ENCODE data around the gene LAMB1. TPM values are rescaled to one million over a fixed set of nuclear protein-coding genes. Genes with fewer than 3 reads are reported as not detected.
A peak's percentile ranks its signal among the peaks of the same experiment; 100 is the strongest.

The LAMB1 gene
- total RNA-seq, 1 donor = 332 TPM

DNA sequence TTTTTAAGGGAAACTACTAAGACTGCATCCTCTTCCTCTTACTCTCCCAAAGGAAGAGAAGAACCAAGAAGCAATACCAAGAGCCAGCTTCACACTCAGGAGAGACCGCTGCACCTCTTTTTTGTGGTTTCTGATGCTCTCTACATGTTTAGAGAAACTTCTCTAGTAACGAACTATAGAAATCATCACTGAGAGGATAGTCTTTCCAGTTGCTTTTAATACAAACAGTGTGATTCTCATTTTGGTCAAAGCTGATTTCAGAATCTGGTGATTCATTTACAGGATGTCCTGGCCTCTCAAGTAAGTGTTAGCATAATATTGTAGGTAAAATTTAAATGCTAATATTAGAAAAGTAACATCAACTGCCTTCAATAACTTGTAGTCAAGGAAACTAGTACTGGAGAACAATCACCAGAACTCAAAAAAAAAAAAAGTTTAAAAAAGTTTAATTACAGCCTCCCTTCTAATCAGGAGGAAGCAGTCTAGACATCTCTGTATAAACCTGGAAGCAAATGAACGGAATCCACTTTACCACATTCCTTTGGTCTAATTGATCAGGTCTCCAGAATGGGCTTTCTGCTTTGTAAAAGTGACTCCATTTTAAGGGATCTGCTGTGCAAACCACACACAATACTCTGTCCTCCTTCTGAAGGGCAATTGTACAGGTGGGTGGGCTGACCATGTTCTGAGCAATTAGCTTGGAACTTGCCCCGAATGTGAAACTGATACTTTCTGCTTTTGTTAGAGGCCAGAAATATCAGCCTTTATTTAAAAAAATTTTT, 3.0 kb downstream of the LAMB1 start:
- TF ChIP-seq CTCF (IDR thresholded peaks at IDR 0.05; ENCODE audit: insufficient read depth, low read length) = no peak
- peak overlapping the region; percentile 48 for H3K4me3 ChIP-seq (ENCODE audit: low read depth, low read length)
- peak; percentile 21 for DNase-seq (ENCODE audit: low read depth)

GRCh38 chr7:107998660-107999480, 4.1 kb downstream of the LAMB1 start:
- peak overlapping the region; percentile 40 for H3K4me3 ChIP-seq (ENCODE audit: low read depth, low read length)

DNA sequence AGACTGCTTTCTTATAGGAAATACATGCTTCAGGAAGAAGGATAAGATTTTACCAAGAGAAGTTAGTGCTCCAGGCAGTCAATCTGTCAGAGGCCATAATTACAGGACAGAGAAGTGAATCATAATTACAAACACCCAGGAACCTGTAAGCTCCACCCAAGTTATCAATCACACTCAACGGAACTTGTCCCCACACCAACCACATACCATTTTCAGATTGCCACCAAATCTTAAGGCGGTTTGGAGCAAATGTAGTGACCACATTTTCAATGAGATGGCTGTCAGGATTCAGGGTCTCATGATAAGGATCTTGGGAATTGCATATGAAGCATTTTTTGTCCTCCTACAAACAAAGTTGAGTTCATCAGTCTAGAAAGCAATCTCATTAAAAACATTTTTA, 4.8 kb downstream of the LAMB1 start:
- no peak for DNase-seq (ENCODE audit: low read depth)
- H3K4me3 ChIP-seq (ENCODE audit: low read depth, low read length) = no peak overlapping the region
- TF ChIP-seq CTCF (IDR thresholded peaks at IDR 0.05; ENCODE audit: insufficient read depth, low read length) = no peak

More at GRCh38 chr7:107998660-107999480, 4.1 kb downstream of the LAMB1 start:
- no peak for DNase-seq (ENCODE audit: low read depth)
- no peak for TF ChIP-seq CTCF (IDR thresholded peaks at IDR 0.05; ENCODE audit: insufficient read depth, low read length)

DNA sequence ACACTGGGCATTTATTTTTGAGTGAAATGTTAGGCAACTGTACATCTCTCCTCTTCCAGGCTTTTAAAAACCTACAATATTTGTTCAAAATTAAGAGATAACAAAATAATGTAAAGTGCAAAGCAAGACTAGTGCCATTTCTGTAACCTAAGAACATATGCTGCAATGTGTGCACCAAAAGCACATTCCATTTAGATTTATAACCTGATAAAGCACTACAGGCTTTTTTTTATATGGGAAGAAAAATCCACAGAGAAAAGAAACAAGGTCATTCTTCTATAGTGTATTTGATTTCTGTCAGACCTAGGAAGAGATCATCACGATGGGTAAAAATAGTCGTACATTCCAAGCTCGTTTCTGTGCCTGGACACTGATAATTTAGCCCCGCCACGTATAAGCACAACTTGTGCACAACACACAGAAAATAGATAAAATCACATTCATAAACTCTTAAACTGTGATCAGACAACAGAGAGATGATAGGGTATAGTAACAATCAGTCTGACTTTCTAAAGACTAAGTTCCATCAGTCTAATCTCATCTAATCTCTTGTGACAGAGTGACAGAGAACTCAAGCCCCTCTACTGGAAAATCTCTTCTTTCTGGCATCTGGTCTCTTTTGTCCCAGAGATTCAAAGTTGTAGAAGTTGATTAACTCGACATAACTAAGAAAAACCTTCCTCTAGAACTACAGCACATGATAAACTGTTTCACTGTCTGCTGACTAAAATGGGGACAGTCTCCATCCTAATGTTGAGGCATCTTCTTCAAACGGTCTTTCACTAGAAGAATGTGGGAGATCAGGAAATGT, 6.7 kb downstream of the LAMB1 start:
- DNase-seq (ENCODE audit: low read depth) = peak; percentile 82
- H3K4me3 ChIP-seq (ENCODE audit: low read depth, low read length) = no peak overlapping the region
- TF ChIP-seq CTCF (IDR thresholded peaks at IDR 0.05; ENCODE audit: insufficient read depth, low read length) = no peak

DNA sequence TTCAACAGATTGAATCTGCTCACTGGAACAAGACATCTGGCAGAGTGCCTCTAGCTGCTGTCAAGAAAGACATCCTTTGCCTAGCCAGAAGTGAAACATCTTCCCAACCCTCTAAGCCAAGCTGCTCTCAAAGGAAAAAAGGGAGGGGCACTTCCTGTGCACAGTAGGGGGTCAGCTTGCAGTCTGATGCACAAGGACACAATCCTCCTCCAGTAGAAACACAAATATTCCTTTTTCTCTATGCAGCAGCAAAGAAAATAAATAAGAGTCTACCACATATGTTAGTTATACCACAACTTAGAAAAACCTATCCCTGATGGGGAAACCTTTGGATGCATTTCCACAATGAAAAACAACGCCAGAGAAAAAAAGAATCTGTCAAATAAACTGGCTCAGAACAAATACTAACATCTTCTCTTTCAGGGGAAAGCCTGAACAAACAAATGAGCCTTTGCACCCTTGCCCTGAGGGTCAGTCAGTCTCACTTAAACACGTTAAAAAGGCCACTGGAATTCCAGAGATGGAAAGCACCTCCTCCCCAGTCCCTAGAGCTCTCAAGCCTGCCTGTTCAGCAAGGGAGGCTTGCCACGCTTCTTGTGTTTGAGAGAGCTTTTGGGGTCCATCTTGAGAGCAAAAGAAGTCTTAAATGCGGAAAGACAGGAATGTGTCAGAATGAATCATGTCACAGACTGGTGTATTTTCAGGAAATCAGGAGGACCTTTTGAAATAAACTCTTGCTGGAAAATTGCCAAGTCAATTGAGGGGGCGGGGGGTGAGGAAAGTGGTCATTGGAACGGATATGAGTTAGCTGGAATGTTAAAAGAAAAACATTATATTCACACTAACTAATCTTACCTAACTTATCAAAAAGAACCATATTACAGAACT, 7.5 kb downstream of the LAMB1 start:
- DNase-seq (ENCODE audit: low read depth) = peak; percentile 78
- peak overlapping the region; percentile 10 for H3K4me3 ChIP-seq (ENCODE audit: low read depth, low read length)
- no peak for TF ChIP-seq CTCF (IDR thresholded peaks at IDR 0.05; ENCODE audit: insufficient read depth, low read length)

All from fibroblast of the aortic adventitia (primary cell).